GM12865 (cell line): ENCODE results near the gene KLHL41.
"Not testable (repeated sequence)": the region's sequence is repeated elsewhere in the genome, so short reads cannot be mapped to it uniquely, and the experiment has no call there.

ENCODE experiments used
- DNase-seq: peaks from one replicate; pipeline ENCODE4 v3.0.0; 2010; ENCODE audit warnings: low read depth
- H3K4me3 ChIP-seq: 2 replicates; pipeline ENCODE4 v1.5.1; 2011; ENCODE audit warnings: mild to moderate bottlenecking, low read depth, low read length, control low read depth
- CTCF ChIP-seq: IDR thresholded peaks from 2 replicates; pipeline ENCODE4 v1.5.1; 2011; ENCODE audit warnings: low read length, control low read depth, low read depth, inconsistent platforms; ENCODE audit not compliant: insufficient read depth; ENCODE audit errors: missing control alignments

KLHL41 gene

GRCh38 chr2:169571571-169571970 lies 62.1 kb downstream of the KLHL41 start:
- no peak for TF ChIP-seq CTCF
- no peak overlapping the region; the same call in 1 of the 2 replicates for H3K4me3 ChIP-seq
- no peak for DNase-seq

GRCh38 chr2:169572189-169572588 lies 62.7 kb downstream of the KLHL41 start:
- TF ChIP-seq CTCF = no peak
- DNase-seq = no peak
- peak overlapping the region; percentile 94 for H3K4me3 ChIP-seq

- DNase-seq = no peak
- peak overlapping the region; percentile 94 for H3K4me3 ChIP-seq
- TF ChIP-seq CTCF = no peak
Observed at GRCh38 chr2:169572821-169573159, 63.3 kb downstream of the KLHL41 start.

- peak within 1 kb of the TSS; percentile 94 for H3K4me3 ChIP-seq
- no peak for TF ChIP-seq CTCF
- DNase-seq = peak; percentile 94
Observed at GRCh38 chr2:169573160-169573973, 63.9 kb downstream of the KLHL41 start, which contains the start of gene FASTKD1. FASTKD1 (minus strand) TSS chr2:169573865; CDS start chr2:169572029, 1,836 bp downstream.

- DNase-seq = no peak
- TF ChIP-seq CTCF = no peak
Observed at GRCh38 chr2:169573974-169574299, 64.4 kb downstream of the KLHL41 start.

GRCh38 chr2:169574539-169574938 lies 65.0 kb downstream of the KLHL41 start:
- not testable (repeated sequence) for DNase-seq, H3K4me3 ChIP-seq

More at GRCh38 chr2:169573974-169574299, 64.4 kb downstream of the KLHL41 start:
- peak overlapping the region; percentile 94 for H3K4me3 ChIP-seq

- not testable (repeated sequence) for DNase-seq, H3K4me3 ChIP-seq
Observed at GRCh38 chr2:169575264-169575663, 65.8 kb downstream of the KLHL41 start.
